RPMI7951 (cell line): ENCODE measurements around the gene PRKAR1A. TPM values are rescaled to one million over a fixed set of nuclear protein-coding genes. Genes with fewer than 3 reads are reported as not detected.
"Not testable (repeated sequence)": the region's sequence is repeated elsewhere in the genome, so short reads cannot be mapped to it uniquely, and the experiment has no call there.

Source experiments
- DNase-seq: peaks from one replicate; pipeline ENCODE4 v3.0.0-alpha.2; 2012; ENCODE audit warnings: low read depth
- total RNA-seq: library from RNA; depleted of rRNA; stranded (reverse); fragments of >200 nt; shearing (Covaris generic); gene quantifications from 2 replicates; pipeline ENCODE4 v1.2.3, GENCODE V29; 2014; rRNA removed

Gene PRKAR1A
- total RNA-seq = 192 and 208 TPM in 2 replicates

- peak; percentile 91 for DNase-seq
These were observed at the start of gene PRKAR1A for GRCh38 chr17:68512247-68512959. Gene PRKAR1A, plus strand, starts transcription at chr17:68512430. Its CDS starts 2,970 bp downstream, at chr17:68515400.

- DNase-seq = no peak
These were observed 48.8 kb upstream of the PRKAR1A start for GRCh38 chr17:68463211-68464019.

- DNase-seq = peak; percentile 19
These were observed 43.9 kb upstream of the PRKAR1A start for GRCh38 chr17:68468334-68468733.

- DNase-seq = peak; percentile 56
These were observed 43.4 kb upstream of the PRKAR1A start for GRCh38 chr17:68468788-68469187.

GRCh38 chr17:68470961-68471360, 41.3 kb upstream of the PRKAR1A start:
- DNase-seq = no peak

GRCh38 chr17:68480885-68481284, 31.3 kb upstream of the PRKAR1A start:
- no peak for DNase-seq

GRCh38 chr17:68482576-68483041, 29.6 kb upstream of the PRKAR1A start:
- DNase-seq = no peak

- DNase-seq = no peak
These were observed 27.8 kb upstream of the PRKAR1A start for GRCh38 chr17:68484458-68484857.

GRCh38 chr17:68489919-68490318, 22.3 kb upstream of the PRKAR1A start:
- DNase-seq = no peak

GRCh38 chr17:68491381-68492231, 20.6 kb upstream of the PRKAR1A start:
- peak; percentile 39 for DNase-seq

GRCh38 chr17:68492394-68493054, 19.7 kb upstream of the PRKAR1A start:
- not testable (repeated sequence) for DNase-seq

GRCh38 chr17:68495081-68495480, 17.1 kb upstream of the PRKAR1A start:
- DNase-seq = no peak

- DNase-seq = no peak
These were observed 14.3 kb upstream of the PRKAR1A start for GRCh38 chr17:68497885-68498319.

- peak; percentile 29 for DNase-seq
These were observed 13.5 kb upstream of the PRKAR1A start for GRCh38 chr17:68498479-68499326.

- DNase-seq = no peak
These were observed 12.6 kb upstream of the PRKAR1A start for GRCh38 chr17:68499587-68499986.

- no peak for DNase-seq
These were observed 11.2 kb upstream of the PRKAR1A start for GRCh38 chr17:68501074-68501473.

GRCh38 chr17:68505951-68506350, 6.3 kb upstream of the PRKAR1A start:
- DNase-seq = no peak

GRCh38 chr17:68507576-68507975, 4.7 kb upstream of the PRKAR1A start:
- DNase-seq = peak; percentile 26

GRCh38 chr17:68509141-68510057, 2.8 kb upstream of the PRKAR1A start:
- DNase-seq = peak; percentile 26
